ENCODE results near the gene SLC22A31. TPM values are rescaled to one million over a fixed set of nuclear protein-coding genes. Genes with fewer than 3 reads are reported as not detected.
"Not testable (repeated sequence)": the region's sequence is repeated elsewhere in the genome, so short reads cannot be mapped to it uniquely, and the experiment has no call there.

The SLC22A31 gene
- total RNA-seq, 2 experiments from 2014 or later = 1.8 to 2.8 TPM

DNA sequence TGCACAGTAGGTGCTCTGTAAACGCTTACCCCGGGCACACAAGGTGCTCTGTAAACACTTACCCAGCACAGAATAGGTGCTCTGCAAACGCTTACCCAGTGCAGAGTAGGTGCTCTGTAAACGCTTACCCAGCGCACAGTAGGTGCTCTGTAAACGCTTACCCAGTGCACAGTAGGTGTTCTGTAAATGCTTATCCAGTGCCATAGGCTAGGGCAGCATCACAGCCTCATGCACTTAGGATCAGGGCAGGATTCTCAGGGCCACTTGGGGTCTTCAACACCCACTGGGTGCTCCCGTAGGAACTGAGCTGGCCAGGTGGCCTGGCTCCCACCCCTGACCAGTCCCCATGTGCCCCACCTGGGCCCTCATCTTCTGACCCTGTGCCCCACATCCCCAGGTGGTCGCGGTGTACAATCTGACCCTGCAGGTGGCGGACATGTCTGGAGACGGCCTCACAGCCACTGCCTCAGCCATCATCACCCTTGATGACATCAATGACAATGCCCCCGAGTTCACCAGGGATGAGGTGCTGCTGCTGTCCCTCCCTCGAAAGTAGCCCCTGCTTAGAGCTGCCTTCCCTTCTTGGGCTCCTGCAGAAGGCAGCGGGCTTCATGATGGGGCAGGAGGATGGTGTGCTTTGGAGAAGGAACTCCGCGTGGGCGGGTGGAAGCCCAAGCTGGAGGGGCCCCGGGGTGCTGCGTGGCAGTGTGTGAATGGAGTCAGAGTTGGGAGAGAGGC, 13.1 kb downstream of the SLC22A31 start:
- ChIA-PET CTCF (interaction anchor here (0.8 kb wide), 1 partner anchor 13 kb away, joined by 3 read pairs; no protein-coding TSS in a partner anchor), POLR2A (interaction anchor here (0.6 kb wide), 1 partner anchor 10 kb away, joined by 4 read pairs; no protein-coding TSS in a partner anchor)
- Mint-ChIP-seq H3K27ac (no peak overlapping the region), H3K4me1 (peaks cover 5% of the 10 kb centered on the region), H3K36me3 (ENCODE audit: low read depth) (no peaks in the 10 kb centered on the region), H3K4me3 (no peak overlapping the region), H3K9me3 (no peaks in the 10 kb centered on the region), H3K27me3 (no peaks in the 10 kb centered on the region)
- DNase-seq = peak; percentile 52

DNA sequence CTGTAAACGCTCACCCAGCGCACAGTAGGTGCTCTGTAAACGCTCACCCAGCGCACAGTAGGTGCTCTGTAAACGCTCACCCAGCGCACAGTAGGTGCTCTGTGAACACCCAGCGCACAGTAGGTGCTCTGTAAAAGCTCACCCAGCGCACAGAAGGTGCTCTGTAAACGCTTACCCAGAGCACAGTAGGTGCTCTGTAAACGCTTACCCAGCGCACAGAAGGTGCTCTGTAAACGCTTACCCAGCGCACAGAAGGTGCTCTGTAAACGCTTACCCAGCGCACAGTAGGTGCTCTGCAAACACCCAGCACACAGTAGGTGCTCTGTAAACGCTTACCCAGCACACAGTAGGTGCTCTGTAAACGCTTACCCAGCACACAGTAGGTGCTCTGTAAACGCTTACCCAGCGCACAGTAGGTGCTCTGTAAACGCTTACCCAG, 13.7 kb downstream of the SLC22A31 start:
- DNase-seq; H3K4me1 Mint-ChIP-seq; H3K4me3 Mint-ChIP-seq; H3K27ac Mint-ChIP-seq; H3K9me3 Mint-ChIP-seq; CTCF ChIA-PET; H3K36me3 Mint-ChIP-seq (ENCODE audit: low read depth); H3K27me3 Mint-ChIP-seq: not testable (repeated sequence)
- POLR2A ChIA-PET = interaction anchor here (0.6 kb wide), 1 partner anchor 10 kb away, joined by 4 read pairs; no protein-coding TSS in a partner anchor

- H3K9me3 Mint-ChIP-seq; CTCF ChIA-PET; DNase-seq; H3K36me3 Mint-ChIP-seq (ENCODE audit: low read depth); H3K27me3 Mint-ChIP-seq; POLR2A ChIA-PET; H3K4me3 Mint-ChIP-seq; H3K4me1 Mint-ChIP-seq; H3K27ac Mint-ChIP-seq: not testable (repeated sequence)
Measured at GRCh38 chr16:89185887-89186592, 14.3 kb downstream of the SLC22A31 start.

- Mint-ChIP-seq H3K36me3 (ENCODE audit: low read depth) (no peaks in the 10 kb centered on the region), H3K9me3 (no peaks in the 10 kb centered on the region), H3K4me3 (no peak overlapping the region), H3K27me3 (no peaks in the 10 kb centered on the region), H3K4me1 (peaks cover 6% of the 10 kb centered on the region), H3K27ac (no peak overlapping the region)
- peak; percentile 54 for DNase-seq
- CTCF ChIA-PET = no interaction called here
- POLR2A ChIA-PET = no interaction called here
Measured at GRCh38 chr16:89184933-89185794, 15.2 kb downstream of the SLC22A31 start.

DNA sequence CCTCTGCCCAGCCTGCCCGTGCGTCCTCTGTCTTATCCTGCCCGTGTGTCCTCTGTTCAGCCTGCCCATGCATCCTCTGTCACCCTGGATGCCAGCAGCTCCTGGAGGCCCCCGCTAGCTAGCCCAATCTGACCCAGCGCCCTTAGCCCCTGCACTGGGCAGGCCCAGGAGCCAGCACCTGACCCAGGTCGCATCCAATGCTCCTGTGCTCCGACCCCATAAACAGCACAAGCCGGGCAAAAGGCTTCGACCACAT, 15.7 kb downstream of the SLC22A31 start:
- Mint-ChIP-seq H3K27ac (no peak overlapping the region), H3K4me1 (peaks cover 6% of the 10 kb centered on the region), H3K27me3 (no peaks in the 10 kb centered on the region), H3K9me3 (no peaks in the 10 kb centered on the region), H3K4me3 (no peak overlapping the region), H3K36me3 (ENCODE audit: low read depth) (no peaks in the 10 kb centered on the region)
- no peak for DNase-seq
- POLR2A ChIA-PET = no interaction called here
- CTCF ChIA-PET = no interaction called here

DNA sequence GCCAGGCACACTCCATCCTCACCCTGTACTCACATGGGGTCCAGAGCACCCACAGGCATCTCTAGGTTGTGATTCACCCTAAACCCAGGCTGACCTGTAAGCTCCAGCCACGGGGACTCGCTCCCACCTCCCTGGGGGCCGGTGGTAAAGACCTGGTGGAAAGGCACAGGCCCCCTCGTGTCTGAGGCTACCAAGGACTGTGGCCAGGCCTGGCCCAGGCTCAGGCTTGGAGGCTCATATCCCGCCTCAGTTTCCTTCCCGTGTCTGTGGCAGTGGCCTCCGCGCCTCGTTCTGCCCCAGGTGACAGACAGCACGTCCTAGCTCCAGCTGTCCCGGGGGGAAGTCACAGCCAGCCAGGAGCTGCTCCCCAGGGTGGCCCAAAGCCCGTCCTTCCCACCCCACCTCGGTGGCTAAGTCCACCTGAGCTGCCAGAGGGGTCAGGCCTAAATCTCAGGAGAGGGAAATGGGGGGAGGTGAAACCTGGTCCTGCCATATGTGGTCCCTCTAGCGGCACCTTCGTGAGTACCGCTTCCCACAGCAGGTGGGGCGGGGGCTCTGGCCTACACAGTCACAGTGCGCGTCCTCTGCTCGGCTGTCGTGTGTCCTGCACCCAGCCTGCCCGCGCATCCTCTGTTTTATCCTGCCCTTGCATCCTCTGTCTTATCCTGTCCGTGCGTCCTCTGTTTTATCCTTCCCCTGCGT, 16.2 kb downstream of the SLC22A31 start:
- Mint-ChIP-seq H3K27ac (no peak overlapping the region), H3K4me3 (no peak overlapping the region), H3K4me1 (peaks cover 6% of the 10 kb centered on the region), H3K36me3 (ENCODE audit: low read depth) (no peaks in the 10 kb centered on the region), H3K9me3 (no peaks in the 10 kb centered on the region), H3K27me3 (no peaks in the 10 kb centered on the region)
- POLR2A ChIA-PET = no interaction called here
- no peak for DNase-seq
- CTCF ChIA-PET = no interaction called here

GRCh38 chr16:89183463-89183862, 16.9 kb downstream of the SLC22A31 start:
- no peak overlapping the region for H3K4me3 Mint-ChIP-seq
- no peaks in the 10 kb centered on the region for H3K9me3 Mint-ChIP-seq
- peaks cover 6% of the 10 kb centered on the region for H3K4me1 Mint-ChIP-seq
- H3K27me3 Mint-ChIP-seq = no peaks in the 10 kb centered on the region
- no peak overlapping the region for H3K27ac Mint-ChIP-seq
- ChIA-PET CTCF (no interaction called here), POLR2A (interaction anchor here (0.5 kb wide), 1 partner anchor 494 kb away, joined by 10 read pairs; no protein-coding TSS in a partner anchor)
- DNase-seq = no peak
- H3K36me3 Mint-ChIP-seq (ENCODE audit: low read depth) = no peaks in the 10 kb centered on the region

GRCh38 chr16:89179656-89180315, 20.6 kb downstream of the SLC22A31 start:
- Mint-ChIP-seq H3K27ac (no peak overlapping the region), H3K9me3 (no peaks in the 10 kb centered on the region), H3K4me1 (peaks cover 6% of the 10 kb centered on the region), H3K4me3 (no peak overlapping the region), H3K36me3 (ENCODE audit: low read depth) (no peaks in the 10 kb centered on the region), H3K27me3 (no peaks in the 10 kb centered on the region)
- CTCF ChIA-PET = interaction anchor here (1.1 kb wide), 1 partner anchor 13 kb away, joined by 4 read pairs; no protein-coding TSS in a partner anchor
- POLR2A ChIA-PET = no interaction called here
- DNase-seq = no peak

GRCh38 chr16:89179148-89179484, 21.2 kb downstream of the SLC22A31 start:
- POLR2A ChIA-PET = no interaction called here
- DNase-seq = no peak
- no peak overlapping the region for H3K4me3 Mint-ChIP-seq
- CTCF ChIA-PET = no interaction called here
- peaks cover 6% of the 10 kb centered on the region for H3K4me1 Mint-ChIP-seq
- H3K36me3 Mint-ChIP-seq (ENCODE audit: low read depth) = no peaks in the 10 kb centered on the region
- H3K9me3 Mint-ChIP-seq = no peaks in the 10 kb centered on the region
- no peak overlapping the region for H3K27ac Mint-ChIP-seq
- no peaks in the 10 kb centered on the region for H3K27me3 Mint-ChIP-seq

DNA sequence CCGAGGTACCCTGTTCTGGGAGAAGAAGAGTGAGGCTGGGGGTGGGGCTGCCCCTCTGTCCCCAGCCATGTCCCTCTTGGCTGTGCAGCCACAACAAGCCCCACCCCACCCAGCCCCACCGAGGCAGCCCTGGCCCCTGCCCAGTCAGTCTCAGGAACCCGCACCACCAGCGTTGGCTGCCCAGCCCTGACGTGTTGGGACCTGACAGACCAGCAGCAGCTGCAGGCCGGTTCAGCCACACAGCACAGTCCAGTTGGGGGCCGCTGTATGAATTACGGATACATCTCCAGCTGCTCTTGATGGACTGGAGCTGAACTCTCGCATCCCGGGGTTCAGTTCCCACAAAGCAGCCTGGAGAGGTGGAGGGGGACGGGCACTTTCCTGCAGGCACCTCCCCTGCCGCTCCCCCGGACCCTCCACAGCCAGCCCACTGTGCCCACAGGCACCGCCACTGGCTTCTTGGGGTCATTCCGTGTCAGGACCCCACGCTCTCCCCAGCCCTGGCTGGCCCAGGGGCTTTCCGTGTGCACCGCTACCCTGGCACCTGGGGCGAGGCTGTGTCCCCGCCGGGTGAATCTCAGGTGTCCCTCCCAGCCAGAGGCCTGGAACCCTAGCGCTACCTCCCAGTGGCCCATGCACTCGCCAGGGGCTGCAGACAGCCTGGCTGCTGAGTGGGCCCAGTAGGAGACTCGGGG, 21.7 kb downstream of the SLC22A31 start:
- Mint-ChIP-seq H3K9me3 (no peaks in the 10 kb centered on the region), H3K36me3 (ENCODE audit: low read depth) (no peaks in the 10 kb centered on the region), H3K4me1 (peaks cover 6% of the 10 kb centered on the region), H3K27ac (no peak overlapping the region), H3K4me3 (no peak overlapping the region), H3K27me3 (no peaks in the 10 kb centered on the region)
- DNase-seq = no peak
- CTCF ChIA-PET = no interaction called here
- POLR2A ChIA-PET = no interaction called here

DNA sequence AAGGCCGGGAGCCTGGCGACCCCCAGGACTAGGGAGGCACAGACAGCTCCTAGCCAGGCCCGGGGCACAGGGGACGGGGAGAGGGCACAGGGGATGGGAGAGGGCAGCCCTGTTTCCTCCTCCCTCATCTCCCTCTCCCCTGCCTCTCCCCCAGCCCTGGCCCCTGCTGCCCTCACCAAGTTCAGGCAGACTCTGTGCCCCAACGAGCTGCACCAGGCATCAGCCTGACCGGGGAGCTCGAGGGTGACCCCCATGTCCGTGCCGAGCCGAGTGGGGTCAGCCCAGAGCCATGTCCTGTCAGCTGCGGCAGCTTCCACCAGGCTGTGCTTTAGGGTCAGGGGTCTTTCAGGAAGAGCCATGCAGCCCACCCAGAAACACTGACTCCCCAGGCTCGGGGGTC, 22.8 kb downstream of the SLC22A31 start:
- no peak overlapping the region for H3K4me3 Mint-ChIP-seq
- H3K27me3 Mint-ChIP-seq = no peaks in the 10 kb centered on the region
- H3K9me3 Mint-ChIP-seq = no peaks in the 10 kb centered on the region
- no peaks in the 10 kb centered on the region for H3K36me3 Mint-ChIP-seq (ENCODE audit: low read depth)
- peaks cover 4% of the 10 kb centered on the region for H3K4me1 Mint-ChIP-seq
- CTCF ChIA-PET = interaction anchor here (1.1 kb wide), 1 partner anchor 38 kb away, joined by 5 read pairs; no protein-coding TSS in a partner anchor
- H3K27ac Mint-ChIP-seq = no peak overlapping the region
- no peak for DNase-seq
- POLR2A ChIA-PET = interaction anchor here (0.7 kb wide), 1 partner anchor 9 kb away, joined by 4 read pairs; no protein-coding TSS in a partner anchor

DNA sequence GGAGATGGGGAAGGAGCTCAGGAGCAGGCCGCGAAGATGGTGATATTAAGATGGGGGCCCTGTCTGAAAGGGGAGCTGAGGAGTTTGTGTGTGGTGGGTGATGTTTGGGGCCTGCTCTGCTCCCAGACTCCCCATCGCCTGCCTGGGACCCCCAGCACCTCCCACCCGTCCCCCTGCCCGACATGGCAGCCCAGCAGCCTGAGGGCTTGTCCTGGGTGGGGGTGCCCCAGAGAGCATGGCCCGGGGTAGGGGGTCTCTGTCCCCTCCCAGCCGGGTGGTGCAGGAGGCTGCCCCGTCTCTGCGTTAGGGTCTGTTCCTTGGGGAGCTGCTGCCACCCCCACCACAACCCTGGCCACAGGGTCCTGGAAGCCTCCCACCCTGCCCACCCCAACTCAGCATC, 23.6 kb downstream of the SLC22A31 start:
- Mint-ChIP-seq H3K27ac (no peak overlapping the region), H3K9me3 (no peaks in the 10 kb centered on the region), H3K4me1 (no peaks in the 10 kb centered on the region), H3K36me3 (ENCODE audit: low read depth) (no peaks in the 10 kb centered on the region), H3K4me3 (no peak overlapping the region), H3K27me3 (no peaks in the 10 kb centered on the region)
- POLR2A ChIA-PET = interaction anchor here (0.7 kb wide), 1 partner anchor 10 kb away, joined by 4 read pairs; no protein-coding TSS in a partner anchor
- CTCF ChIA-PET = interaction anchor here (1.1 kb wide), 1 partner anchor 39 kb away, joined by 5 read pairs; no protein-coding TSS in a partner anchor
- DNase-seq = no peak
